Measurements from ENCODE around the gene UBE2K.
"Not testable (repeated sequence)": the region's sequence is repeated elsewhere in the genome, so short reads cannot be mapped to it uniquely, and the experiment has no call there.

UBE2K gene, protein sequence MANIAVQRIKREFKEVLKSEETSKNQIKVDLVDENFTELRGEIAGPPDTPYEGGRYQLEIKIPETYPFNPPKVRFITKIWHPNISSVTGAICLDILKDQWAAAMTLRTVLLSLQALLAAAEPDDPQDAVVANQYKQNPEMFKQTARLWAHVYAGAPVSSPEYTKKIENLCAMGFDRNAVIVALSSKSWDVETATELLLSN

GRCh38 chr4:39697740-39698423, at the start of gene UBE2K:
Gene UBE2K (plus strand): TSS chr4:39698136. CDS start chr4:39698328, 192 bp downstream.
- no peaks in the 10 kb centered on the region for H3K9me3 Mint-ChIP-seq
- H3K27ac Mint-ChIP-seq = peak within 1 kb of the TSS; percentile 95
- H3K36me3 Mint-ChIP-seq (ENCODE audit: low read depth) = peaks cover 14% of the 10 kb centered on the region
- H3K27me3 Mint-ChIP-seq (ENCODE audit: low read depth) = no peaks in the 10 kb centered on the region
- peaks cover 26% of the 10 kb centered on the region for H3K4me1 Mint-ChIP-seq (ENCODE audit: low read depth)
- H3K4me3 Mint-ChIP-seq = peak within 1 kb of the TSS; percentile 96

GRCh38 chr4:39648213-39648612, 49.7 kb upstream of the UBE2K start:
- Mint-ChIP-seq H3K4me3 (no peak overlapping the region), H3K27me3 (ENCODE audit: low read depth) (no peaks in the 10 kb centered on the region), H3K4me1 (ENCODE audit: low read depth) (no peaks in the 10 kb centered on the region)

DNA sequence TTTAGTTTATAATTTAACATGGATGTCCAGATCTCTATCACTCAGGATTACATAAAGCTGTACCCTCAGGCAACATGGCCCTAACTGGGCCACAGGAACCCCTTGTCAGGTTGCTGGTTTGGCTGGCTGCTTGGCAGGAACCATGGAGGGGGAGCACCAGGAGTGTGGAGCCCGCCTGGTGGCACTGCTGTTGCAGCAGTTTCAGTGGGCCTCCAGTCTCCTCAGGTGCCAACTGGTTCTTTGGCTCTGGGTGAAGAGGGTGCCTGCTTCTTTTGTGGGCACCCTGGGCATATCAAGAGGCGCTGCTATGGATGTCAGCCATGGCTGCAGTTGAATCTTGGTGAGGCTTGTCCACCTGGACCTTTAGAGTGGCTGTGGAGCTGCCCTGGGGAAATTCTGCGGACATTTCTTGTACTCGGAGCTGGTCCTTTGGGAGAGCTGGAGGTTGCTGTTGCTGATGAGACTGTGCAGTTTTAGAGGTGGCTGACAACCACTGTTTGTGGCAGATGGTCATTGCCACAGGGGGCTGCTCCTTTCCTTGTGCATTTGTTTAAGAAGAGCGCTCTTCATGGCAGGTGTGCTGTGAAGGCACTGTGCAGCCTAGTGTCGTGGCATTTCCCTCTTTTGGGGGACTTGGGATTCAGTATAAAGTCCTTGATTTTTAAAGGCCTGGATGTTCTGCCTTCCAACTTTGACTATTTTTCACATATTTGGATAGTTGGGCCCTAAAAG, 48.9 kb upstream of the UBE2K start:
- no peaks in the 10 kb centered on the region for H3K4me1 Mint-ChIP-seq (ENCODE audit: low read depth)
- H3K27ac Mint-ChIP-seq = no peak overlapping the region
- H3K27me3 Mint-ChIP-seq (ENCODE audit: low read depth) = no peaks in the 10 kb centered on the region
- no peaks in the 10 kb centered on the region for H3K9me3 Mint-ChIP-seq
- no peak overlapping the region for H3K4me3 Mint-ChIP-seq
- no peaks in the 10 kb centered on the region for H3K36me3 Mint-ChIP-seq (ENCODE audit: low read depth)

More at GRCh38 chr4:39648213-39648612, 49.7 kb upstream of the UBE2K start:
- H3K36me3 Mint-ChIP-seq (ENCODE audit: low read depth) = no peaks in the 10 kb centered on the region
- no peak overlapping the region for H3K27ac Mint-ChIP-seq
- H3K9me3 Mint-ChIP-seq = no peaks in the 10 kb centered on the region

- no peak overlapping the region for H3K27ac Mint-ChIP-seq
- H3K4me1 Mint-ChIP-seq (ENCODE audit: low read depth) = no peaks in the 10 kb centered on the region
Measured at GRCh38 chr4:39649639-39650265, 48.2 kb upstream of the UBE2K start.

GRCh38 chr4:39651586-39651985, 46.4 kb upstream of the UBE2K start:
- not testable (repeated sequence) for H3K27ac Mint-ChIP-seq; H3K27me3 Mint-ChIP-seq (ENCODE audit: low read depth); H3K4me1 Mint-ChIP-seq (ENCODE audit: low read depth); H3K36me3 Mint-ChIP-seq (ENCODE audit: low read depth); H3K9me3 Mint-ChIP-seq; H3K4me3 Mint-ChIP-seq

More at GRCh38 chr4:39649639-39650265, 48.2 kb upstream of the UBE2K start:
- no peak overlapping the region for H3K4me3 Mint-ChIP-seq
- H3K9me3 Mint-ChIP-seq = no peaks in the 10 kb centered on the region
- no peaks in the 10 kb centered on the region for H3K36me3 Mint-ChIP-seq (ENCODE audit: low read depth)
- H3K27me3 Mint-ChIP-seq (ENCODE audit: low read depth) = no peaks in the 10 kb centered on the region

DNA sequence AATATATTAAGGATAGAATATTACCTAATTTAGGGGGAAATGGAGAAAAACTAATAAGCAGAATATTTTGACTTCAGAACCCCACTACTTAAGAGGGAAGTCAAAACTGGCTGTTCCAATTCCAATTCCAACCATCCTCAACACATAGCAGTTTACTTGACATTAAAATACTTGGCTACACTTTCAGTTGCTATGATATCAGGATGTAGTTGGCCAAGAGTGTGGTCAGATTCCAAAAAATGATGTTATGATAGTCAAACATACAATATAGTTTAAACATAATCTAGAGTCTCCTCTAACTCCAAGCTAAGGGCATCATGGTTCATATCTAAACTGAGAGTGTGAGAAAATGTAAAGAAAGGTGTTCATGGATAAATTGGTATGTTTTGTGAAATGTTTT, 42.7 kb upstream of the UBE2K start:
- Mint-ChIP-seq H3K9me3 (no peaks in the 10 kb centered on the region), H3K27ac (no peak overlapping the region), H3K4me3 (no peak overlapping the region), H3K36me3 (ENCODE audit: low read depth) (no peaks in the 10 kb centered on the region), H3K4me1 (ENCODE audit: low read depth) (peaks cover 4% of the 10 kb centered on the region), H3K27me3 (ENCODE audit: low read depth) (no peaks in the 10 kb centered on the region)

DNA sequence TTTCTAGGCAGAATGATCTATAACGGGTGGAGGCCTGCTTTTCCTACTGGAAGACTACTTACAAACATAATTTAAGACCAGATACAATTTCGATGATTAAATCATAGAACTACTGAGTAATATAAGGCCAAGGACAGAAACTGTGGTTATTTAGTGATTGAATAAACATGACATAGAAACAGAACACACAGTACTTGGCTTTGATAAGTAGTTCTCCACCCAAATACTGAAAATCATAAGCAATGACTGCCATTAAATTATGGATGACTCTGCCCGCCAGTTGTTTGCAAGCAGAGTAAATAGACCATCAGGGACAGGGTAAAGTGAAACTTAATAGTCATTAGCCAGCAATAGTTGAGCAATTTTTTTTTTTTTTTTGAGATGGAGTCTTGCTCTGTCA, 42.1 kb upstream of the UBE2K start:
- H3K36me3 Mint-ChIP-seq (ENCODE audit: low read depth) = no peaks in the 10 kb centered on the region
- H3K9me3 Mint-ChIP-seq = no peaks in the 10 kb centered on the region
- H3K4me1 Mint-ChIP-seq (ENCODE audit: low read depth) = peaks cover 4% of the 10 kb centered on the region
- no peaks in the 10 kb centered on the region for H3K27me3 Mint-ChIP-seq (ENCODE audit: low read depth)
- H3K4me3 Mint-ChIP-seq = no peak overlapping the region
- H3K27ac Mint-ChIP-seq = no peak overlapping the region

- not testable (repeated sequence) for H3K27me3 Mint-ChIP-seq (ENCODE audit: low read depth); H3K4me1 Mint-ChIP-seq (ENCODE audit: low read depth); H3K4me3 Mint-ChIP-seq; H3K27ac Mint-ChIP-seq; H3K9me3 Mint-ChIP-seq; H3K36me3 Mint-ChIP-seq (ENCODE audit: low read depth)
Measured at GRCh38 chr4:39656638-39657037, 41.3 kb upstream of the UBE2K start.

- no peaks in the 10 kb centered on the region for H3K9me3 Mint-ChIP-seq
- no peaks in the 10 kb centered on the region for H3K27me3 Mint-ChIP-seq (ENCODE audit: low read depth)
- no peaks in the 10 kb centered on the region for H3K36me3 Mint-ChIP-seq (ENCODE audit: low read depth)
- H3K4me1 Mint-ChIP-seq (ENCODE audit: low read depth) = peaks cover 4% of the 10 kb centered on the region
- no peak overlapping the region for H3K4me3 Mint-ChIP-seq
- no peak overlapping the region for H3K27ac Mint-ChIP-seq
Measured at GRCh38 chr4:39657465-39657864, 40.5 kb upstream of the UBE2K start.

DNA sequence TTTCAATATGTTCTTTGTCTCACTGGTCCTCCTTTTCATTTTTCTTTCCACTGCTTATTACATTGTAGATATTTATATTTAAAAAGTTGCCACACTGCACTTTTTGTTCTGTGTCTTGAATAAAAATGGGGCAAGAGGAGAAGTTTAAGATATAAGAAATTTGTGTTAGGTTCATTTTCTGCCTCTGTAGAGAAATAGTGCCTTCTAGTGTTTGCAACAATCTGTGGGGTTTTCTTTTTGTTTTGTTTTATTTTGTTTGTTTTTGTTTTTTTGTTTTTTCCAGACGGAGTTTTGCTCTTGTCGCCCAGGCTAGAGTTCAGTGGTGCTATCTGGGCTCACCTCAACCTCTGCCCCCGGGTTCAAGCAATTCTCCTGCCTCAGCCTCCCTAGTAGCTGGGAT, 39.2 kb upstream of the UBE2K start:
- Mint-ChIP-seq H3K9me3 (no peaks in the 10 kb centered on the region), H3K27me3 (ENCODE audit: low read depth) (no peaks in the 10 kb centered on the region), H3K4me3 (no peak overlapping the region), H3K4me1 (ENCODE audit: low read depth) (peaks cover 4% of the 10 kb centered on the region), H3K36me3 (ENCODE audit: low read depth) (no peaks in the 10 kb centered on the region), H3K27ac (no peak overlapping the region)

DNA sequence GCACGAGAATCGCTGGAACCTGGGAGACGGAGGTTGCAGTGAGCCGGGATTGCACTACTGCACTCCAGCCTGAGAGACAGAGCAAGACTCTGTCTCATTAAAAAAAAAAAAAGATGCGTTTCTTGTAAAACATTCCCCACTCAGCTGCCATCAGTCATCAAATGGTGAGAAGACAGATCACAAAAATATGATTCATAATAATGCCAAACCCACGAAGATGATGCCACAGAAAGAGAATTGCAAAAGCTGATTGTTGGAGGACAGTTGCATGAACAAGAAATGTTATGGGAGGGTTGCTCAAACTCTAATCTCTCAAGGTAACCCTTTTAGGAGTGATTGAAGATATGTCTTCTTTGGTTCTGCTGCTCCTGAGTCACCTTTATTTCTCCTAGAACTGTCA, 37.9 kb upstream of the UBE2K start:
- H3K4me3 Mint-ChIP-seq = no peak overlapping the region
- peaks cover 4% of the 10 kb centered on the region for H3K4me1 Mint-ChIP-seq (ENCODE audit: low read depth)
- no peaks in the 10 kb centered on the region for H3K36me3 Mint-ChIP-seq (ENCODE audit: low read depth)
- H3K27ac Mint-ChIP-seq = no peak overlapping the region
- no peaks in the 10 kb centered on the region for H3K9me3 Mint-ChIP-seq
- no peaks in the 10 kb centered on the region for H3K27me3 Mint-ChIP-seq (ENCODE audit: low read depth)

GRCh38 chr4:39660757-39661156, 37.2 kb upstream of the UBE2K start:
- no peak overlapping the region for H3K4me3 Mint-ChIP-seq
- peaks cover 4% of the 10 kb centered on the region for H3K4me1 Mint-ChIP-seq (ENCODE audit: low read depth)
- H3K36me3 Mint-ChIP-seq (ENCODE audit: low read depth) = no peaks in the 10 kb centered on the region
- no peaks in the 10 kb centered on the region for H3K9me3 Mint-ChIP-seq
- H3K27ac Mint-ChIP-seq = no peak overlapping the region
- no peaks in the 10 kb centered on the region for H3K27me3 Mint-ChIP-seq (ENCODE audit: low read depth)

DNA sequence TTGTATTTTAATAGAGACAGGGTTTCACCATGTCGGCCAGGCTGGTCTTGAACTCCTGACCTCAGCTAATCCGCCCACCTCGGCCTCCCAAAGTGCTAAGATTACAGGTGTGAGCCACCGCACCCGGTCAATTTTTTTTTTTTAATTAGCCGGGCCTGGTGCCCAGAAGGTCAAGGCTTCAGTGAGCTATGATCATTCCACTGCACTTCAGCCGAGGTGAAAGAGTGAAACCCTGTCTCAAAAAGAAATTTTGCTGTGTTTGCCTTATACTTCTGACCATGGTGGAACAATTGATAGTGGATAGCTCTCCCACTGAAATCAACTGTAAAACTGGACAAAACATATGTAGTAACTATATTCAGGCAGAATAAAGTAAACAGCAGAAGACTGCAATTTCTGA, 35.3 kb upstream of the UBE2K start:
- H3K4me1 Mint-ChIP-seq (ENCODE audit: low read depth) = no peaks in the 10 kb centered on the region
- no peak overlapping the region for H3K27ac Mint-ChIP-seq
- no peaks in the 10 kb centered on the region for H3K27me3 Mint-ChIP-seq (ENCODE audit: low read depth)
- no peaks in the 10 kb centered on the region for H3K36me3 Mint-ChIP-seq (ENCODE audit: low read depth)
- H3K4me3 Mint-ChIP-seq = no peak overlapping the region
- H3K9me3 Mint-ChIP-seq = no peaks in the 10 kb centered on the region

DNA sequence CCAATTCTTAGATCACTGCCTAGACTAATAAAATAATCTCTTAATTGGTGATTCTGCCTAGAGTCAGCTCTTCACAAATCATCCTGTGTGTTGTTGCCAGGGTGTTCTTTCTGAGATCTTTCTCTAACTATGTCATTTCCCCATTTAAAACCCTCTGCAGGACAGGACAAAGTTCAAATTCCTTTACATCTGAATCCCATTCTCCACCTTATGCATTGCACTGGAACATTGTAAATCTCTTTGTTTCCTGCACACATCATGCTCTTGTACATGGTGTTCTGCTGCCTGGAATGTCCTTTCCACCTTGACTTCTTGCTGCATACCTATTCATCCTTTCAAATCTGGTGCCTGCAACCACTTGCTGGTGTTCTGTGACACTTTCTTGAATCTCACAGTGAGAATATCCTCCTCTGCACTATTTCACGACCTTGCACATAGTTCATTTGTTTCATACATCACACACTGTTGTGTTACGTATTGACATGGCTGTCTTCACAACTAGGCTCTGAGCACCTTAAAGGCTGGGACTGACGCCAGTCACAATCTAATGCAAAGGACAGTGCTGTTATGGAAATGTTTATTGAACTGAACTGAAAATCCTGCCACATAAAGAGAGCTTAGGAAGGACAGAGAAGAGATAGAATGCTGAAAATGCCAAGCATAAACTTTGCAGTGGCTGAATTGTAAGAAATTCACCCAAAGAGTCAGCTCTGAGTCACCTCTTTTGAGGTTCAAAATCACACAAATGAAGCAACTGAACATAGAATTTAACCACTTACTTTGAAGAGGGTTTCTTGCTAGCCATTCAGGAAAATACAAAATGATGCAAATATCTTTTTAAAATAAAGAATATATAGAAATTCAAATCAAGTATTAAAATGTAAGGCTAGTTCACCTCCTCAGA, 32.9 kb upstream of the UBE2K start:
- Mint-ChIP-seq H3K4me1 (ENCODE audit: low read depth) (no peaks in the 10 kb centered on the region), H3K4me3 (no peak overlapping the region), H3K9me3 (no peaks in the 10 kb centered on the region), H3K27ac (no peak overlapping the region), H3K36me3 (ENCODE audit: low read depth) (no peaks in the 10 kb centered on the region), H3K27me3 (ENCODE audit: low read depth) (no peaks in the 10 kb centered on the region)

Data from T-helper 1 cell treated with Interleukin-12 subunit alpha and Interleukin-12 subunit beta and Interleukin-4 antibody, amounts not matched to agents 30 μg/mL and 1 μg/mL, for 36 hours (primary cell).